ENCODE results near the gene ABCA1. TPM values are rescaled to one million over a fixed set of nuclear protein-coding genes. Genes with fewer than 3 reads are reported as not detected.

The ABCA1 gene
- total and polyA plus RNA-seq, 2 of the 4 experiments (the other 2 are of a cell fraction) = 5.8 to 52.2 TPM

GRCh38 chr9:104896131-104896530 lies 31.8 kb downstream of the ABCA1 start:
- POLR2A ChIA-PET (ENCODE audit: unreplicated experiment) = no interaction called here

More at GRCh38 chr9:104896131-104896530, 31.8 kb downstream of the ABCA1 start:
- no CpG with 5 or more reads among the region's 1 CpG for WGBS, 2 experiments (ENCODE audit: extremely low coverage in 2 of 2, insufficient read length in 1 of 2)
- Histone ChIP-seq H3K4me1 (ENCODE audit: control insufficient read depth, insufficient read depth, low read length) (peaks cover 5% of the 10 kb centered on the region), H3K56ac (ENCODE audit: extremely low read depth, insufficient read depth, low read length) (no peak overlapping the region), H3K9ac (ENCODE audit: low read depth, low read length) (no peak overlapping the region), H2BK120ac (ENCODE audit: low read depth, low read length) (no peak overlapping the region), H3K36me3 (ENCODE audit: control insufficient read depth, insufficient read depth, low read length) (peaks cover 22% of the 10 kb centered on the region), H2BK20ac (ENCODE audit: low read depth, low read length) (no peak overlapping the region), H3K27ac (ENCODE audit: insufficient read depth, low read length) (no peak overlapping the region), H4K5ac (ENCODE audit: low read depth, low read length) (no peak overlapping the region), H2AK9ac (replicated peaks; ENCODE audit: low read depth, low read length, poor library complexity) (no peak overlapping the region), H3K27me3 (ENCODE audit: control insufficient read depth, insufficient read depth, low read length) (no peaks in the 10 kb centered on the region), H3K4me2 (ENCODE audit: low read depth, low read length) (no peak overlapping the region), H3K4ac (ENCODE audit: low read depth, low read length) (no peak overlapping the region), H2BK15ac (ENCODE audit: low read depth, low read length) (no peak overlapping the region), H2AFZ (replicated peaks; ENCODE audit: low read length, poor library complexity) (no peak overlapping the region), H3K79me1 (ENCODE audit: low read depth in 1 of 2, low read length in 2 of 2) (peaks cover 20 to 61% of the 10 kb centered on the region in 2 experiments; a peak in 3 of 4 replicates), H4K8ac (ENCODE audit: low read depth in 2 of 2, low read length in 2 of 2) (no peak overlapping the region), H3K4me3 (ENCODE audit: insufficient read depth, low read depth, low read length) (no peak overlapping the region), H2BK5ac (ENCODE audit: low read depth, low read length, poor library complexity, severe bottlenecking) (no peak overlapping the region), H3K23ac (ENCODE audit: low read depth, low read length) (no peak overlapping the region), H3K9me3 (ENCODE audit: control insufficient read depth, insufficient read depth, low read length) (no peaks in the 10 kb centered on the region), H3K9me1 (ENCODE audit: insufficient read depth, low read length) (peaks cover 12% of the 10 kb centered on the region; the same call in 1 of the 2 replicates), H3K14ac (replicated peaks; ENCODE audit: low read depth, low read length) (no peak overlapping the region), H2AK5ac (ENCODE audit: low read depth, low read length) (no peak overlapping the region), H4K91ac (ENCODE audit: insufficient read depth, low read depth, low read length) (no peak overlapping the region), H3K18ac (ENCODE audit: low read depth, low read length) (no peak overlapping the region), H4K20me1 (ENCODE audit: insufficient read depth, low read length) (peaks cover 63% of the 10 kb centered on the region)
- in situ Hi-C loops (cut with MboI; ENCODE audit: low sequenced_read_pairs) (no loop called here), dilution Hi-C loops (cut with HindIII; ENCODE audit: low sequenced_read_pairs, unreplicated experiment) (no loop called here), intact Hi-C loops (cut with micrococcal nuclease) (no loop called here)
- DNase-seq (peak; percentile 53), ATAC-seq (ENCODE audit: low read depth) (peak; percentile 48)
- TF ChIP-seq MAZ (IDR thresholded peaks at IDR 0.05; ENCODE audit: borderline replicate concordance, low read depth, low read length) (no peak), RAD21 (IDR thresholded peaks at IDR 0.05; ENCODE audit: low read length) (no peak), SMC3 (IDR thresholded peaks at IDR 0.05; ENCODE audit: low read depth, low read length) (no peak), CEBPB (IDR thresholded peaks at IDR 0.05; ENCODE audit: low read depth, low read length) (no peak), RFX5 (IDR thresholded peaks at IDR 0.05; ENCODE audit: low read depth, low read length) (no peak), MAFK (IDR thresholded peaks at IDR 0.05; ENCODE audit: low read depth, low read length) (no peak), ELK1 (IDR thresholded peaks at IDR 0.05; ENCODE audit: borderline replicate concordance, low read depth, low read length) (no peak), MXI1 (IDR thresholded peaks at IDR 0.05; ENCODE audit: borderline replicate concordance, low read depth, low read length) (no peak), BHLHE40 (IDR thresholded peaks at IDR 0.05; ENCODE audit: low read depth, low read length) (no peak), RCOR1 (IDR thresholded peaks at IDR 0.05; ENCODE audit: insufficient replicate concordance, low read length) (no peak), POLR2A (IDR thresholded peaks at IDR 0.05; ENCODE audit: low read depth, low read length) (no peak), NFE2L2 (IDR thresholded peaks at IDR 0.05; ENCODE audit: low read depth, low read length) (no peak), CHD1 (IDR thresholded peaks at IDR 0.05; ENCODE audit: low read depth, low read length) (no peak), FOS (IDR thresholded peaks at IDR 0.05; ENCODE audit: low read depth, low read length) (no peak)
- TF ChIP-seq, protein P1, sequence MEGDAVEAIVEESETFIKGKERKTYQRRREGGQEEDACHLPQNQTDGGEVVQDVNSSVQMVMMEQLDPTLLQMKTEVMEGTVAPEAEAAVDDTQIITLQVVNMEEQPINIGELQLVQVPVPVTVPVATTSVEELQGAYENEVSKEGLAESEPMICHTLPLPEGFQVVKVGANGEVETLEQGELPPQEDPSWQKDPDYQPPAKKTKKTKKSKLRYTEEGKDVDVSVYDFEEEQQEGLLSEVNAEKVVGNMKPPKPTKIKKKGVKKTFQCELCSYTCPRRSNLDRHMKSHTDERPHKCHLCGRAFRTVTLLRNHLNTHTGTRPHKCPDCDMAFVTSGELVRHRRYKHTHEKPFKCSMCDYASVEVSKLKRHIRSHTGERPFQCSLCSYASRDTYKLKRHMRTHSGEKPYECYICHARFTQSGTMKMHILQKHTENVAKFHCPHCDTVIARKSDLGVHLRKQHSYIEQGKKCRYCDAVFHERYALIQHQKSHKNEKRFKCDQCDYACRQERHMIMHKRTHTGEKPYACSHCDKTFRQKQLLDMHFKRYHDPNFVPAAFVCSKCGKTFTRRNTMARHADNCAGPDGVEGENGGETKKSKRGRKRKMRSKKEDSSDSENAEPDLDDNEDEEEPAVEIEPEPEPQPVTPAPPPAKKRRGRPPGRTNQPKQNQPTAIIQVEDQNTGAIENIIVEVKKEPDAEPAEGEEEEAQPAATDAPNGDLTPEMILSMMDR (conservative IDR thresholded peaks at IDR 0.05; ENCODE audit: low read depth, low read length) = no peak
- TF ChIP-seq, protein P2, sequence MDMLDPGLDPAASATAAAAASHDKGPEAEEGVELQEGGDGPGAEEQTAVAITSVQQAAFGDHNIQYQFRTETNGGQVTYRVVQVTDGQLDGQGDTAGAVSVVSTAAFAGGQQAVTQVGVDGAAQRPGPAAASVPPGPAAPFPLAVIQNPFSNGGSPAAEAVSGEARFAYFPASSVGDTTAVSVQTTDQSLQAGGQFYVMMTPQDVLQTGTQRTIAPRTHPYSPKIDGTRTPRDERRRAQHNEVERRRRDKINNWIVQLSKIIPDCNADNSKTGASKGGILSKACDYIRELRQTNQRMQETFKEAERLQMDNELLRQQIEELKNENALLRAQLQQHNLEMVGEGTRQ (IDR thresholded peaks at IDR 0.05; ENCODE audit: low read depth, low read length) = no peak
- CTCF ChIA-PET = interaction anchor here (1.4 kb wide), 1 partner anchor 10 kb away, joined by 4 read pairs; no protein-coding TSS in a partner anchor
- no TSS peak for BruUV-seq (replicated peaks)
